ENCODE results near the gene SOX5. TPM values are rescaled to one million over a fixed set of nuclear protein-coding genes. Genes with fewer than 3 reads are reported as not detected.

SOX5 gene
- total RNA-seq, 1 experiment from 2014 or later, result 3.1 TPM

- Histone ChIP-seq H3K18ac (ENCODE audit: insufficient read length, low read depth, low read length) (no peak overlapping the region), H3K9me3 (ENCODE audit: control insufficient read depth, low read depth, low read length) (no peaks in the 10 kb centered on the region), H4K20me1 (ENCODE audit: control insufficient read depth, insufficient read depth, insufficient read length) (no peaks in the 10 kb centered on the region)
Observed at GRCh38 chr12:23867794-23868193, 81.7 kb downstream of the SOX5 start.

More at GRCh38 chr12:23867794-23868193, 81.7 kb downstream of the SOX5 start:
- Histone ChIP-seq H3K4me2 (ENCODE audit: insufficient read depth, insufficient read length, low read length) (no peak overlapping the region), H2AK5ac (ENCODE audit: insufficient read length, low read length) (no peak overlapping the region), H2BK12ac (ENCODE audit: insufficient read length, low read depth, low read length) (no peak overlapping the region), H2BK20ac (ENCODE audit: low read depth, low read length, poor library complexity, severe bottlenecking) (no peak overlapping the region), H3K9ac (ENCODE audit: extremely low read depth, insufficient read length, low read length) (no peak overlapping the region), H2AFZ (ENCODE audit: low read length) (no peak overlapping the region), H3K4me1 (ENCODE audit: insufficient read depth, low read length) (no peaks in the 10 kb centered on the region), H3K23ac (ENCODE audit: insufficient read length, low read depth, low read length) (no peak overlapping the region), H3K27me3 (ENCODE audit: insufficient read depth, low read length) (no peaks in the 10 kb centered on the region), H3K56ac (ENCODE audit: insufficient read length, low read depth, low read length) (no peak overlapping the region), H4K8ac (replicated peaks; ENCODE audit: insufficient read length, low read depth, low read length) (no peak overlapping the region), H3K27ac (ENCODE audit: insufficient read length, low read depth, low read length) (no peak overlapping the region), H3K14ac (ENCODE audit: insufficient read depth, low read length) (no peak overlapping the region), H2BK120ac (ENCODE audit: low read depth, low read length, poor library complexity, severe bottlenecking) (no peak overlapping the region), H3T11ph (ENCODE audit: low read length) (no peak overlapping the region), H3K23me2 (ENCODE audit: insufficient read length, low read depth, low read length, poor library complexity, severe bottlenecking) (no peaks in the 10 kb centered on the region), H3K79me1 (ENCODE audit: insufficient read depth, low read depth, low read length, poor library complexity, severe bottlenecking) (no peaks in the 10 kb centered on the region), H2BK15ac (ENCODE audit: low read depth, low read length) (no peak overlapping the region), H4K5ac (ENCODE audit: insufficient read length, low read depth, low read length) (no peak overlapping the region), H2BK5ac (ENCODE audit: insufficient read length, low read length) (no peak overlapping the region), H3K79me2 (ENCODE audit: insufficient read depth, low read length) (no peaks in the 10 kb centered on the region), H4K91ac (ENCODE audit: insufficient read length, low read depth, low read length) (no peak overlapping the region), H3K4ac (ENCODE audit: low read depth, low read length) (no peak overlapping the region)
- Mint-ChIP-seq H3K9me3 (no peaks in the 10 kb centered on the region), H3K27me3 (ENCODE audit: low read depth) (no peaks in the 10 kb centered on the region), H3K4me3 (no peak overlapping the region), H3K27ac (no peak overlapping the region), H3K36me3 (ENCODE audit: insufficient read depth in 1 of 3, low read depth in 3 of 3) (no peaks in the 10 kb centered on the region), H3K4me1 (no peaks in the 10 kb centered on the region)
- DNase-seq, result no peak
- TF ChIP-seq CTCF (conservative IDR thresholded peaks at IDR 0.05), result no peak

Data from H9 (cell line).